Fibroblast of the conjunctiva (primary cell): Measurements from ENCODE around the gene ADAM11.
"Not testable (repeated sequence)": the region's sequence is repeated elsewhere in the genome, so short reads cannot be mapped to it uniquely, and the experiment has no call there.

Experiments used
- DNase-seq: peaks from one replicate; pipeline ENCODE4 v3.0.0-alpha.2; 2010; ENCODE audit warnings: low read depth

The ADAM11 gene

GRCh38 chr17:44758414-44759085 lies at the start of gene ADAM11:
ADAM11 (plus strand) TSS chr17:44758988; CDS start chr17:44759200, 212 bp downstream.
- no peak for DNase-seq

- DNase-seq = no peak
These were observed 39.3 kb upstream of the ADAM11 start for GRCh38 chr17:44719444-44719843.

GRCh38 chr17:44722254-44722653 lies 36.5 kb upstream of the ADAM11 start:
- no peak for DNase-seq

- not testable (repeated sequence) for DNase-seq
These were observed 32.7 kb upstream of the ADAM11 start for GRCh38 chr17:44726121-44726520.

GRCh38 chr17:44733753-44734152 lies 25.0 kb upstream of the ADAM11 start:
- DNase-seq = no peak

- no peak for DNase-seq
These were observed 24.5 kb upstream of the ADAM11 start for GRCh38 chr17:44734272-44734671.

GRCh38 chr17:44736551-44737240 lies 22.1 kb upstream of the ADAM11 start:
- no peak for DNase-seq

- no peak for DNase-seq
These were observed 20.4 kb upstream of the ADAM11 start for GRCh38 chr17:44738214-44738906.

- DNase-seq = no peak
These were observed 17.5 kb upstream of the ADAM11 start for GRCh38 chr17:44741316-44741715.

- DNase-seq = no peak
These were observed 13.5 kb upstream of the ADAM11 start for GRCh38 chr17:44745301-44745700.

- not testable (repeated sequence) for DNase-seq
These were observed 13.1 kb upstream of the ADAM11 start for GRCh38 chr17:44745738-44746137.

GRCh38 chr17:44747566-44747965 lies 11.2 kb upstream of the ADAM11 start:
- no peak for DNase-seq

GRCh38 chr17:44749076-44749979 lies 9.5 kb upstream of the ADAM11 start:
- no peak for DNase-seq

- DNase-seq = no peak
These were observed 8.8 kb upstream of the ADAM11 start for GRCh38 chr17:44749980-44750318.

GRCh38 chr17:44751331-44751730 lies 7.5 kb upstream of the ADAM11 start:
- no peak for DNase-seq

GRCh38 chr17:44751806-44752205 lies 7.0 kb upstream of the ADAM11 start:
- no peak for DNase-seq

- no peak for DNase-seq
These were observed 5.6 kb upstream of the ADAM11 start for GRCh38 chr17:44752953-44753861.

- DNase-seq = no peak
These were observed 4.5 kb upstream of the ADAM11 start for GRCh38 chr17:44754276-44754675.

- not testable (repeated sequence) for DNase-seq
These were observed 3.6 kb upstream of the ADAM11 start for GRCh38 chr17:44755180-44755579.

GRCh38 chr17:44757045-44757917 lies 1.5 kb upstream of the ADAM11 start:
- no peak for DNase-seq
